Progenitor cell of endocrine pancreas (in vitro differentiated cells): ENCODE results near the gene MLEC. TPM values are rescaled to one million over a fixed set of nuclear protein-coding genes. Genes with fewer than 3 reads are reported as not detected.
A peak's percentile ranks its signal among the peaks of the same experiment; 100 is the strongest.

Source experiments
- DNase-seq: peaks from one replicate; pipeline ENCODE4 v3.0.0; 2021; ENCODE audit warnings: low spot score; ENCODE audit not compliant: unreplicated experiment
- H3K27ac Mint-ChIP-seq: 2 replicates; pipeline ENCODE4 v1.8.0; 2021; ENCODE audit warnings: mild to moderate bottlenecking, moderate library complexity, mixed read lengths
- H3K27me3 Mint-ChIP-seq: 2 replicates; pipeline ENCODE4 v1.8.0; 2021; ENCODE audit warnings: mixed read lengths
- H3K36me3 Mint-ChIP-seq: 2 replicates; pipeline ENCODE4 v1.8.0; 2022; ENCODE audit warnings: mixed read lengths; ENCODE audit not compliant: insufficient read depth
- H3K4me1 Mint-ChIP-seq: 2 replicates; pipeline ENCODE4 v1.8.0; 2021; ENCODE audit warnings: low read depth, mixed read lengths
- H3K4me3 Mint-ChIP-seq: 2 replicates; pipeline ENCODE4 v1.8.0; 2021; ENCODE audit warnings: low read depth, mild to moderate bottlenecking, moderate library complexity, mixed read lengths
- H3K9me3 Mint-ChIP-seq: 2 replicates; pipeline ENCODE4 v1.8.0; 2021; ENCODE audit warnings: low read depth, mixed read lengths
- CTCF ChIP-seq: fragments of 200-600 bp; sonication (generic); IDR thresholded peaks from one replicate; pipeline ENCODE4 v1.5.0; 2021; ENCODE audit warnings: antibody characterized with exemption, mild to moderate bottlenecking; ENCODE audit not compliant: unreplicated experiment
- total RNA-seq: library from RNA; stranded (reverse); gene quantifications from 2 replicates; pipeline ENCODE4 v1.2.1, GENCODE V29; 2021

MLEC gene
- total RNA-seq, 1 donor from 2014 or later, result 187 TPM

- Mint-ChIP-seq H3K27me3 (no peaks in the 10 kb centered on the region), H3K4me1 (no peaks in the 10 kb centered on the region), H3K27ac (no peak overlapping the region), H3K4me3 (no peak overlapping the region), H3K9me3 (no peaks in the 10 kb centered on the region), H3K36me3 (peaks cover 15% of the 10 kb centered on the region)
- TF ChIP-seq CTCF, result no peak
- no peak for DNase-seq
These were observed 15.7 kb downstream of the MLEC start for GRCh38 chr12:120702637-120703036.

GRCh38 chr12:120703311-120703942, 16.5 kb downstream of the MLEC start:
- Mint-ChIP-seq H3K9me3 (no peaks in the 10 kb centered on the region), H3K27ac (peak overlapping the region; percentile 7), H3K36me3 (peaks cover 14% of the 10 kb centered on the region), H3K27me3 (no peaks in the 10 kb centered on the region), H3K4me3 (no peak overlapping the region), H3K4me1 (no peaks in the 10 kb centered on the region)
- no peak for DNase-seq
- TF ChIP-seq CTCF, result no peak

GRCh38 chr12:120705618-120706017, 18.7 kb downstream of the MLEC start:
- peaks cover 9% of the 10 kb centered on the region for H3K36me3 Mint-ChIP-seq
- no peak overlapping the region for H3K27ac Mint-ChIP-seq
- DNase-seq, result no peak
- H3K9me3 Mint-ChIP-seq, result no peaks in the 10 kb centered on the region
- peaks cover 4% of the 10 kb centered on the region for H3K4me1 Mint-ChIP-seq
- no peaks in the 10 kb centered on the region for H3K27me3 Mint-ChIP-seq
- H3K4me3 Mint-ChIP-seq, result no peak overlapping the region
- TF ChIP-seq CTCF, result no peak

- H3K27me3 Mint-ChIP-seq, result no peaks in the 10 kb centered on the region
- H3K9me3 Mint-ChIP-seq, result no peaks in the 10 kb centered on the region
- H3K36me3 Mint-ChIP-seq, result peaks cover 5% of the 10 kb centered on the region
- no peak overlapping the region for H3K27ac Mint-ChIP-seq
- TF ChIP-seq CTCF, result no peak
- peaks cover 4% of the 10 kb centered on the region for H3K4me1 Mint-ChIP-seq
- no peak for DNase-seq
- no peak overlapping the region for H3K4me3 Mint-ChIP-seq
These were observed 19.1 kb downstream of the MLEC start for GRCh38 chr12:120706029-120706428.

GRCh38 chr12:120708651-120709050, 21.7 kb downstream of the MLEC start:
- H3K27me3 Mint-ChIP-seq, result no peaks in the 10 kb centered on the region
- peaks cover 17% of the 10 kb centered on the region for H3K4me1 Mint-ChIP-seq
- no peaks in the 10 kb centered on the region for H3K9me3 Mint-ChIP-seq
- DNase-seq, result no peak
- H3K27ac Mint-ChIP-seq, result no peak overlapping the region
- peak overlapping the region; percentile 37 for H3K4me3 Mint-ChIP-seq
- peaks cover 3% of the 10 kb centered on the region for H3K36me3 Mint-ChIP-seq
- TF ChIP-seq CTCF, result no peak
